Skeletal muscle satellite cell (primary cell): ENCODE data around the gene TMEM126A. TPM values are rescaled to one million over a fixed set of nuclear protein-coding genes. Genes with fewer than 3 reads are reported as not detected.
"Not testable (repeated sequence)": the region's sequence is repeated elsewhere in the genome, so short reads cannot be mapped to it uniquely, and the experiment has no call there.

Source experiments
- H3K27me3 ChIP-seq: 2 replicates; pipeline ENCODE4 v1.7.0; 2013; ENCODE audit warnings: low read length; ENCODE audit not compliant: control insufficient read depth, insufficient read depth
- H3K36me3 ChIP-seq: 2 replicates; pipeline ENCODE4 v1.7.0; 2013; ENCODE audit warnings: mild to moderate bottlenecking, control low read depth, low read length; ENCODE audit not compliant: insufficient read depth
- H3K4me1 ChIP-seq: 2 replicates; pipeline ENCODE4 v1.7.0; 2013; ENCODE audit warnings: low read length; ENCODE audit not compliant: control insufficient read depth, insufficient read depth
- H3K4me2 ChIP-seq: 2 replicates; pipeline ENCODE4 v1.7.0; 2013; ENCODE audit warnings: mild to moderate bottlenecking, low read length
- H3K4me3 ChIP-seq: 2 replicates; pipeline ENCODE4 v1.7.0; 2013; ENCODE audit warnings: low read length
- H3K9ac ChIP-seq: 2 replicates; pipeline ENCODE4 v1.7.0; 2013; ENCODE audit warnings: mild to moderate bottlenecking, low read depth, low read length, moderate library complexity
- H3K9me3 ChIP-seq: replicated peaks from 2 replicates; pipeline ENCODE4 v1.7.0; 2013; ENCODE audit warnings: mild to moderate bottlenecking, control low read depth, low read length
- total RNA-seq: library from RNA; depleted of rRNA; stranded (reverse); fragments of >200 nt; gene quantifications from 2 replicates; pipeline ENCODE4 v1.2.3, GENCODE V29; 2012; rRNA removed

Gene TMEM126A
- total RNA-seq = 49.1 and 68.7 TPM in 2 replicates

DNA sequence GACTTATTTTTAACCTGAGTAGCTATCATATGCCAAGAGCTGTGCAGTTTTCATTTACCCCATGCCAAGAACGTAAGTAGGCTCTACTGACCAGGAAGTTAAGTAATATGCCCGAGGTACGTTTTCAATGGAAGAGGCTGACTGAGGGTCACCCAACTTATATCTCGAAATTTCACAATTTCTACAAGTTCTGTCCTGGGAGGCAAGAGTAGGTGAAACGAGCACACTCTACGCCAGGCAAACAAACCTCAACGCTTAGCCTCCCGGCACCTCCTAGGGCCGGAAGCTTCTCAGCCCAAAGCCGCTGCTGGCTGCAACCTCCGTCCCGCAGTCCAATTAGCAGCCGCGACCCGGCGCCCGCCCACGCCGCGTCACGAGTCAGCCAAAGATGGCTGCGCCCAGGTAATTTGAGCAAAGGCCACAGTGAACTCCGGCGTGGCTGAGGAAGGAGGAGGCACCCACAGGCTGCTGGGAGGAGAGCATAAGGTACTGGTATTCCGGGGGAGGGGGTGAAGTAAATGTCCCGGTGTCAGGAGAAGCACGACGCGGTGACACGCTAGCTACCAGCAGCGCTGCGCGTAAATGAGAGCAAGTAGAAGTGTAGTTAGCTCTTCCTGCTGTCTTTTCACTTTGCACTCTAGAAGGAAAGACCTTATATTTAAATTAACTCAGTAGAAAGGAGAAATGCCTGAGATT, at the start of gene TMEM126A:
TMEM126A (plus strand) TSS at position 364 of the 696 bp plus-strand sequence. CDS start 2,289 bp downstream, outside the sequence.
- Histone ChIP-seq H3K27me3 (peaks cover 9% of the 10 kb centered on the region), H3K9ac (peak within 1 kb of the TSS; percentile 87), H3K4me3 (peak within 1 kb of the TSS; percentile 85), H3K4me1 (peaks cover 11% of the 10 kb centered on the region), H3K9me3 (no peaks in the 10 kb centered on the region), H3K36me3 (peaks cover 3% of the 10 kb centered on the region), H3K4me2 (peak within 1 kb of the TSS; percentile 86)

- H3K4me2 ChIP-seq = no peak overlapping the region
- no peaks in the 10 kb centered on the region for H3K36me3 ChIP-seq
- H3K9me3 ChIP-seq = no peaks in the 10 kb centered on the region
- H3K4me1 ChIP-seq = no peaks in the 10 kb centered on the region
- H3K27me3 ChIP-seq = no peaks in the 10 kb centered on the region
- no peak overlapping the region for H3K9ac ChIP-seq
- H3K4me3 ChIP-seq = no peak overlapping the region
Measured at GRCh38 chr11:85599083-85599482, 48.7 kb upstream of the TMEM126A start.

- Histone ChIP-seq H3K4me2 (no peak overlapping the region), H3K9ac (no peak overlapping the region), H3K27me3 (no peaks in the 10 kb centered on the region), H3K36me3 (no peaks in the 10 kb centered on the region), H3K9me3 (no peaks in the 10 kb centered on the region), H3K4me1 (no peaks in the 10 kb centered on the region), H3K4me3 (no peak overlapping the region)
Measured at GRCh38 chr11:85602526-85603213, 45.1 kb upstream of the TMEM126A start.

DNA sequence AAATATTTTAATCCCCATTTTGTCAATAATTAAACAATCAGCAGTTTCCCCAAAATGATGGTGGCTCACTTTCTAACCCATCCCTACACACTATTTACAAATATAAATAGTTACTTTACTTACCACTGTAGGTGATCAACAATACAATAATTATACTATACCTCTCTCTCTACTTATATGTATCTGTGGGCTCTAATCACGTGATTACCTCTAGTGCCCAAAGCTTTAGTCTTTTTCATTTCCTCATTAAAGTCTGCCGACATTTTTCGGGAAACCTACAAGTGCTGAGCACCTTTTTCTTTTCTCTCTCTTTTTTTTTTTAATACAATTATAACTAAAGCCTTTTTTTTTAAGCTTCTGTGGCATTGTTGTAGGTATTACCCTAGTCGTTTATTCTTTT, 44.5 kb upstream of the TMEM126A start:
- Histone ChIP-seq H3K4me3 (no peak overlapping the region), H3K36me3 (no peaks in the 10 kb centered on the region), H3K9ac (no peak overlapping the region), H3K27me3 (no peaks in the 10 kb centered on the region), H3K4me1 (no peaks in the 10 kb centered on the region), H3K9me3 (no peaks in the 10 kb centered on the region), H3K4me2 (no peak overlapping the region)

DNA sequence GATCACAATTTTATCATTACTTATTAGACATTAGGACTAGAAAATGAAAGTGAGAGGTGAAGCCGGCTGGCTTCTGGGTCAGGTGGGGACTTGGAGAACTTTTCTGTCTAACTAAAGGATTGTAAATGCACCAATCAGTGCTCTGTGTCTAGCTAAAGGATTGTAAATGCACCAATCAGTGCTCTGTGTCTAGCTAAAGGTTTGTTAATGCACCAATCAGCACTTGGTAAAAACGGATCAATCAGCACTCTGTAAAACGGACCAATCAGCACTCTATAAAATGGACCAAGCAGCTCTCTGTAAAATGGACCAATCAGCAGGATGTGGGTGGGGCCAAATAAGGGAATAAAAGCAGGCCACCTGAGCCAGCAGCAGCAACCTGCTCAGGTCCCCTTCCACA, 41.5 kb upstream of the TMEM126A start:
- H3K9ac ChIP-seq, H3K36me3 ChIP-seq, H3K27me3 ChIP-seq, H3K9me3 ChIP-seq, H3K4me2 ChIP-seq, H3K4me3 ChIP-seq, H3K4me1 ChIP-seq: not testable (repeated sequence)

DNA sequence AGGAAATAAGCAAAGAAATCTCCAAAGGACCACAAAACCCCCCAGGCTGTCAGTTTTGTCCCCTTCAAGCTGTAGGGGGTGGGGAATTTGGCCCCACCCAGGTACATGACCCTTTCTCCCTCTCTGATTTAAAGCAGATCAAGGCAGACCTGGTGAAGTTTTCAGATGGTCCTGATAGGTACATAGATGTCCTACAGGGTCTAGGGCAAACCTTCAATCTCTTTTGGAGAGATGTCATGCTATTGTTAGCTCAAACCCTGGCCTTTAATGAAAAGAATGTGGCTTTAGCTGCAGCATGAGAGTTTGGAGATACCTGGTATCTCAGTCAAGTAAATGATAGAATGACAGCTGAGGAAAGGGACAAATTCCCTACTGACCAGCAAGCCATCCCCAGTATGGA, 39.1 kb upstream of the TMEM126A start:
- H3K36me3 ChIP-seq, H3K9ac ChIP-seq, H3K4me1 ChIP-seq, H3K4me2 ChIP-seq, H3K4me3 ChIP-seq, H3K9me3 ChIP-seq, H3K27me3 ChIP-seq: not testable (repeated sequence)

- not testable (repeated sequence) for H3K9ac ChIP-seq, H3K4me1 ChIP-seq, H3K4me2 ChIP-seq, H3K9me3 ChIP-seq, H3K36me3 ChIP-seq, H3K27me3 ChIP-seq, H3K4me3 ChIP-seq
Measured at GRCh38 chr11:85609286-85609685, 38.5 kb upstream of the TMEM126A start.

- H3K27me3 ChIP-seq, H3K9ac ChIP-seq, H3K9me3 ChIP-seq, H3K4me2 ChIP-seq, H3K4me3 ChIP-seq, H3K4me1 ChIP-seq, H3K36me3 ChIP-seq: not testable (repeated sequence)
Measured at GRCh38 chr11:85611643-85612042, 36.1 kb upstream of the TMEM126A start.

DNA sequence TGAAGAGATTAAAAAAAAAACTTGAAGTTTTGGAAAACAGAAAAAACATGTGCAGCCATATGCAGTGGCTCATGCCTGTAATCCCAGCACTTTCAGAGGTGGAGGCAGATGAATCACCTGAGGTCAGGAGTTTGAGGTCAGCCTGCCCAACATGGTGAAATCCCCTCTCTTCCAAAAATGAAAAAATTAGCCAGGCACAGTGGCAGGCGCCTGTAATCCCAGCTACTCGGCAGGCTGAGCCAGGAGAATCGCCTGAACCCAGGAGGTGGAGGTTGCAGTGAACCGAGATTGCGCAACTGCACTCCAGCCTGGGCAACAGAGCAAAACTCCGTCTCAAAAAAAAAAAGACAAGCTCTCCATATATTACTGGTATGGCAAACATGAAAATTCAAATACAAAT, 28.3 kb upstream of the TMEM126A start:
- Histone ChIP-seq H3K4me1 (no peaks in the 10 kb centered on the region), H3K9me3 (no peaks in the 10 kb centered on the region), H3K4me2 (no peak overlapping the region), H3K36me3 (no peaks in the 10 kb centered on the region), H3K9ac (no peak overlapping the region), H3K4me3 (no peak overlapping the region), H3K27me3 (no peaks in the 10 kb centered on the region)

GRCh38 chr11:85620256-85620655, 27.5 kb upstream of the TMEM126A start:
- no peaks in the 10 kb centered on the region for H3K9me3 ChIP-seq
- H3K4me3 ChIP-seq = no peak overlapping the region
- H3K27me3 ChIP-seq = no peaks in the 10 kb centered on the region

GRCh38 chr11:85626496-85626895, 21.3 kb upstream of the TMEM126A start:
- H3K9me3 ChIP-seq = no peaks in the 10 kb centered on the region
- H3K36me3 ChIP-seq = peaks cover 7% of the 10 kb centered on the region
- no peaks in the 10 kb centered on the region for H3K27me3 ChIP-seq
- peak overlapping the region; percentile 99 for H3K4me2 ChIP-seq
- peak overlapping the region; percentile 82 for H3K4me3 ChIP-seq
- H3K4me1 ChIP-seq = peaks cover 9% of the 10 kb centered on the region
- peak overlapping the region; percentile 81 for H3K9ac ChIP-seq

More at GRCh38 chr11:85620256-85620655, 27.5 kb upstream of the TMEM126A start:
- H3K4me1 ChIP-seq = no peaks in the 10 kb centered on the region
- H3K9ac ChIP-seq = no peak overlapping the region
- H3K36me3 ChIP-seq = no peaks in the 10 kb centered on the region
- H3K4me2 ChIP-seq = no peak overlapping the region
